ENCODE data around the gene FAM53B. TPM values are rescaled to one million over a fixed set of nuclear protein-coding genes. Genes with fewer than 3 reads are reported as not detected.

Gene FAM53B
- total RNA-seq, 1 donor from 2014 or later: 9.2 TPM

GRCh38 chr10:124626759-124627380 lies 117.3 kb downstream of the FAM53B start:
- DNase-seq (ENCODE audit: low read depth): no peak
- no peak overlapping the region for H3K4me3 ChIP-seq (ENCODE audit: low read depth, low read length)
- TF ChIP-seq CTCF (conservative IDR thresholded peaks at IDR 0.05; ENCODE audit: low read depth, low read length): no peak

GRCh38 chr10:124625831-124626238 lies 118.3 kb downstream of the FAM53B start:
- DNase-seq (ENCODE audit: low read depth): no peak
- no peak overlapping the region for H3K4me3 ChIP-seq (ENCODE audit: low read depth, low read length)
- no peak for TF ChIP-seq CTCF (conservative IDR thresholded peaks at IDR 0.05; ENCODE audit: low read depth, low read length)

- TF ChIP-seq CTCF (conservative IDR thresholded peaks at IDR 0.05; ENCODE audit: low read depth, low read length): no peak
- H3K4me3 ChIP-seq (ENCODE audit: low read depth, low read length): no peak overlapping the region
- no peak for DNase-seq (ENCODE audit: low read depth)
Measured at GRCh38 chr10:124624895-124625294, 119.3 kb downstream of the FAM53B start.

GRCh38 chr10:124624466-124624865 lies 119.7 kb downstream of the FAM53B start:
- DNase-seq (ENCODE audit: low read depth): no peak
- no peak for TF ChIP-seq CTCF (conservative IDR thresholded peaks at IDR 0.05; ENCODE audit: low read depth, low read length)

GRCh38 chr10:124624006-124624405 lies 120.2 kb downstream of the FAM53B start:
- no peak for DNase-seq (ENCODE audit: low read depth)
- no peak overlapping the region for H3K4me3 ChIP-seq (ENCODE audit: low read depth, low read length)
- TF ChIP-seq CTCF (conservative IDR thresholded peaks at IDR 0.05; ENCODE audit: low read depth, low read length): no peak

More at GRCh38 chr10:124624466-124624865, 119.7 kb downstream of the FAM53B start:
- no peak overlapping the region for H3K4me3 ChIP-seq (ENCODE audit: low read depth, low read length)

GRCh38 chr10:124622866-124623536 lies 121.2 kb downstream of the FAM53B start:
- no peak overlapping the region for H3K4me3 ChIP-seq (ENCODE audit: low read depth, low read length)
- no peak for DNase-seq (ENCODE audit: low read depth)
- no peak for TF ChIP-seq CTCF (conservative IDR thresholded peaks at IDR 0.05; ENCODE audit: low read depth, low read length)

GRCh38 chr10:124622158-124622557 lies 122.0 kb downstream of the FAM53B start:
- TF ChIP-seq CTCF (conservative IDR thresholded peaks at IDR 0.05; ENCODE audit: low read depth, low read length): no peak
- no peak for DNase-seq (ENCODE audit: low read depth)
- no peak overlapping the region for H3K4me3 ChIP-seq (ENCODE audit: low read depth, low read length)
